ENCODE measurements around the gene NDUFB4. TPM values are rescaled to one million over a fixed set of nuclear protein-coding genes. Genes with fewer than 3 reads are reported as not detected.

The NDUFB4 gene
- total RNA-seq, 6 experiments from 2014 or later: 69.3 to 98.9 (median 77.5) TPM

DNA sequence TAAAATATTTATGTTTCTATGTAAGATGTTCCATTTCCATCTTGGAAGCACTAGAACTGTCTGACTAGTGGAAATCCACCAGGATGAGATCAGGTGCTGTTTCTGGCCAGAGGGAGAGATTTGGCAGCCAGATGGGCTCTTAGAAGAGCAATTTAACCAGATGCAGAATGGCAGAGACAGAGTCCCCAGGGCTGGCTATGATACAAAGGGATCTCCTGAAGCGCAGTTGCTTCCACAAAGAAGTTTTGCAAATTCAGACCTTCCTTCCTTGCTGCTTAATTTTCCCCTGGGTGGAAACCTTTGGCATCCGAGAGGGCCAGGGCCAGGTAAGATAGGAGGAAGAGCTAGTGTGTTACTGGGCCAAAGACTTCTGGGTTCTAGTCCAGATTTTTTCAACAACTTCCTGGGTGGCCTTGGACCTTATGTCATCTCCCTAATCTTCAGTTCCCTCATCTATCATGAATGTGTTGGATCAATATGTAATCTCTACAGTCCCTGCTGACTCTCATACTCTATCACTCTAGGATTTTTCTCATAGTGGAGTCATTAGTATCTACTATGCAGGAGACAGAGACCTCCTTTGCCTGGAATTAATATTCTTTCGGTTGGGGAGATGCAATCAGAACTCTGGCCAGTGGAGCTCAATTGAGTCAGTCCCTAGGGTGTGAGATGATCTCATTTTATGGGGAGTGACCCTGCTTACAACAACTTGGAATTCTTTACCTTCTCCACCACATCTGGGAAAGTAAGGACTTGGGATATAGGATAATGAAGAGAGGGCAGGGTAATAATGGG is 41.1 kb upstream of the NDUFB4 start:
- H3K4me3 ChIP-seq: no peak overlapping the region
- peaks cover 0 to 63% (median 29%) of the 10 kb centered on the region in 4 donors for H3K4me1 ChIP-seq
- DNase-seq (peak in 1 of 3 donors; percentile 63), ATAC-seq (peak; percentile 0 to 51 (median 17))
- H3K9me3 ChIP-seq: no peaks in the 10 kb centered on the region
- peak overlapping the region; percentile 4 to 82 (median 75) for H3K27ac ChIP-seq
- intact Hi-C loops (cut with DNase I): loop anchor here in 1 of 2 donors (5.0 kb wide), 2 partner anchors 138 to 308 kb away; no protein-coding TSS in a partner anchor
- H3K27me3 ChIP-seq: no peaks in the 10 kb centered on the region
- no peaks in the 10 kb centered on the region for H3K36me3 ChIP-seq
- 37% methylated on average over 3 of the region's 3 CpGs for WGBS (ENCODE audit: insufficient coverage, low coverage, low lambda C conversion rate, missing lambda C conversion rate)
- TF ChIP-seq, protein P1, sequence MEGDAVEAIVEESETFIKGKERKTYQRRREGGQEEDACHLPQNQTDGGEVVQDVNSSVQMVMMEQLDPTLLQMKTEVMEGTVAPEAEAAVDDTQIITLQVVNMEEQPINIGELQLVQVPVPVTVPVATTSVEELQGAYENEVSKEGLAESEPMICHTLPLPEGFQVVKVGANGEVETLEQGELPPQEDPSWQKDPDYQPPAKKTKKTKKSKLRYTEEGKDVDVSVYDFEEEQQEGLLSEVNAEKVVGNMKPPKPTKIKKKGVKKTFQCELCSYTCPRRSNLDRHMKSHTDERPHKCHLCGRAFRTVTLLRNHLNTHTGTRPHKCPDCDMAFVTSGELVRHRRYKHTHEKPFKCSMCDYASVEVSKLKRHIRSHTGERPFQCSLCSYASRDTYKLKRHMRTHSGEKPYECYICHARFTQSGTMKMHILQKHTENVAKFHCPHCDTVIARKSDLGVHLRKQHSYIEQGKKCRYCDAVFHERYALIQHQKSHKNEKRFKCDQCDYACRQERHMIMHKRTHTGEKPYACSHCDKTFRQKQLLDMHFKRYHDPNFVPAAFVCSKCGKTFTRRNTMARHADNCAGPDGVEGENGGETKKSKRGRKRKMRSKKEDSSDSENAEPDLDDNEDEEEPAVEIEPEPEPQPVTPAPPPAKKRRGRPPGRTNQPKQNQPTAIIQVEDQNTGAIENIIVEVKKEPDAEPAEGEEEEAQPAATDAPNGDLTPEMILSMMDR (IDR thresholded peaks at IDR 0.05): no peak
- TF ChIP-seq POLR2A (IDR thresholded peaks at IDR 0.05): peak; percentile 15

DNA sequence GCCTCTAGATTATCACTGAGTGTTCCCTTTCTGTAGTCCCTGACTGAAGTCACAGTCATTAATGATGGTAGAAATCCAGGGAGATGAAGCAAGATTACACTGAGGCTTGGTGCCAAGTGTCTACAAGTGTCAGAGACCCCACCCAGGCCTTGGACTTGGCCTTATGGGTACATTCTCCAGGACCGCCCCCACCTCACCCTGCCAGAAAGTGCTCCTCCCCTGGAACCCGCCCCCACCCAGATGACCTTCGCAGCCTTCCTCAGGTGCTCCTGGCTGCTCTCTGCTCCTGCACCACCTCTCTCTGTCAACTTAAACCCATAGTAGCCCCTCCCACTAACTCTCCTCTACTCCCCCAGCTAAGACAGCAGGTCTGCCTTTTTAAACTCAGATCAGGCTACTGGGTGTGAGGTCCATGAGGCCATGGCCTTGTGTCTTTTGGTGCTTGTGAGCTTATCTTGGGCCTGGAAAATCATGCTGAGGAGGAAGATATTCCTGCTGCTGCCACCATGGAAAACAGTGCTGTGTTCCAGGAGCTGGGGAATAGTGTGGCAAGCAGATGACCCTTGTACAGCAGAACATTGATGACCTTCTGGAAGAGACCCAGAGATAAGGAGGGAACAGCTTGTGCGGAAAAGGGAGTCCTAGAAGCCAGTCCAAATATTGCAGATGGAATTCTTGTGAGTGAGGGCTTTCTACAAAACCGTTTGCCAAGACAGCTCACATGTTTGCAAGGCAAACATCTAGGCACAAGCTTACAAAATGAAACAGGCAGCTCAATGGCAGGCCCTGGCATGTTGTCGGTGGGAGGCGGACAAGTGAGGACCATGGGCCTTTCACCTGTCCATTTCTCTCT is 40.3 kb upstream of the NDUFB4 start:
- intact Hi-C loops (cut with DNase I): loop anchor here in 1 of 2 donors (5.0 kb wide), 2 partner anchors 139 to 309 kb away; no protein-coding TSS in a partner anchor
- H3K36me3 ChIP-seq: no peaks in the 10 kb centered on the region
- ATAC-seq: peak; percentile 68 to 81 (median 73)
- WGBS (ENCODE audit: insufficient coverage, low coverage, low lambda C conversion rate, missing lambda C conversion rate): 29% methylated on average over 3 of the region's 7 CpGs
- H3K9me3 ChIP-seq: no peaks in the 10 kb centered on the region
- H3K4me3 ChIP-seq: no peak overlapping the region
- H3K4me1 ChIP-seq: peaks cover 0 to 55% (median 26%) of the 10 kb centered on the region in 4 donors
- no peaks in the 10 kb centered on the region for H3K27me3 ChIP-seq
- peak; percentile 24 to 95 (median 88) for DNase-seq
- peak overlapping the region; percentile 4 to 82 (median 75) for H3K27ac ChIP-seq
- TF ChIP-seq, protein P1 (IDR thresholded peaks at IDR 0.05): peak in 1 of 4 donors; percentile 13
- TF ChIP-seq POLR2A (IDR thresholded peaks at IDR 0.05): peak; percentile 28

DNA sequence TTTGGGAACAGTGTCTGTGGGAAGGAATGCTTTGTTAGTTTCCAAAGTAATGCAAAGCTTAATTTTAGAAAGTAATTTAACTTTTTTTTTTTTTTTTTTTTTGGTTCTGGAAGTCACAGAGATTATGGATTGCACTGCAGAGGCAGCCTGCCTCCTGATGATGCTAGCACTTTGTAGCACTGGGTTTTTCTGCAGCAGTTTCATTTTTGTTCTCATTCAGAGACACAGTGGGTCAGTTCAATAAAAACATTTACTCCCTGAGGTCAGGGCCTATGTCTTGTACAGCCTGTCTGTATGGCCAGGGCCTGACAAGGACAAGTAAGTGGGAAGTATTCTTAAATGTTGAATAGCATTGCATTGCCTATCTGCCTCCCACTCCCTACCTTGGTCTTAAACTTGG is 39.0 kb upstream of the NDUFB4 start:
- no peaks in the 10 kb centered on the region for H3K9me3 ChIP-seq
- intact Hi-C loops (cut with DNase I): loop anchor here in 1 of 2 donors (5.0 kb wide), 2 partner anchors 140 to 310 kb away; no protein-coding TSS in a partner anchor
- H3K4me3 ChIP-seq: no peak overlapping the region
- TF ChIP-seq, protein P1 (IDR thresholded peaks at IDR 0.05): no peak
- no peak for TF ChIP-seq POLR2A (IDR thresholded peaks at IDR 0.05)
- ATAC-seq: no peak
- H3K27ac ChIP-seq: peak overlapping the region in 2 of 3 donors; percentile 71 to 75
- peaks cover 0 to 50% (median 25%) of the 10 kb centered on the region in 4 donors for H3K4me1 ChIP-seq
- no peaks in the 10 kb centered on the region for H3K36me3 ChIP-seq
- no peak for DNase-seq
- no peaks in the 10 kb centered on the region for H3K27me3 ChIP-seq

DNA sequence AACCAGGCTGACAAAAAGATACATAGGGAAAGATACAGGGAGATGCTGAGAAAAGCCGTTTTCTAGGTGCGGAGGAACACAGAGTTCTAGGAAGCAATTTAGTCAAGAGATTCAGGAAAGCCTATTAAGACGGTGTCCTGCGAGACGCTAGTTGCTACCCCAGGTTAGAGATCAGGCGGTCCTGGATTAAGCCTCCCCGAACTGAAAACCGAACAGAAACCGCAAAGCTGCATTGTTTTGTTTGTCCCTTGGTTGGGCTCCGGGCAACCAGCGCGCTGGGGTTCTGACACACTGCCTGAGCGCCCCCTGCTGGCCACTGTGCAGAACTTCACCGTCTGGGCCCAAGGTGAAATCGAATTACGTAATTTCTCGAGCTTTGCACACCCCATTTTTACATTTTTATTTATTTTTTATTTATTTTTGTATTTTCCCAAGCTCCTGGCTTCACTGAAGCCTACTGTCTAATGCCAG is 37.3 kb upstream of the NDUFB4 start:
- Histone ChIP-seq H3K27me3 (no peaks in the 10 kb centered on the region), H3K9me3 (no peaks in the 10 kb centered on the region), H3K4me3 (peak overlapping the region; percentile 13 to 55 (median 45)), H3K36me3 (no peaks in the 10 kb centered on the region), H3K4me1 (peaks cover 0 to 42% (median 19%) of the 10 kb centered on the region in 4 donors), H3K27ac (peak overlapping the region in 2 of 3 donors; percentile 59 to 77)
- peak; percentile 70 to 79 (median 74) for ATAC-seq
- WGBS (ENCODE audit: insufficient coverage, low coverage, low lambda C conversion rate, missing lambda C conversion rate): under 1% methylated on average over 13 of the region's 17 CpGs
- intact Hi-C loops (cut with DNase I): loop anchor here in 1 of 2 donors (5.0 kb wide), 2 partner anchors 142 to 312 kb away; no protein-coding TSS in a partner anchor
- DNase-seq: peak; percentile 86 to 92 (median 90)
- TF ChIP-seq, protein P1 (IDR thresholded peaks at IDR 0.05): peak; percentile 96 to 99 (median 98)
- TF ChIP-seq POLR2A (IDR thresholded peaks at IDR 0.05): no peak

All from right lobe of liver (tissue), 6 donors.